ENCODE data around the gene POU6F2.

The POU6F2 gene

DNA sequence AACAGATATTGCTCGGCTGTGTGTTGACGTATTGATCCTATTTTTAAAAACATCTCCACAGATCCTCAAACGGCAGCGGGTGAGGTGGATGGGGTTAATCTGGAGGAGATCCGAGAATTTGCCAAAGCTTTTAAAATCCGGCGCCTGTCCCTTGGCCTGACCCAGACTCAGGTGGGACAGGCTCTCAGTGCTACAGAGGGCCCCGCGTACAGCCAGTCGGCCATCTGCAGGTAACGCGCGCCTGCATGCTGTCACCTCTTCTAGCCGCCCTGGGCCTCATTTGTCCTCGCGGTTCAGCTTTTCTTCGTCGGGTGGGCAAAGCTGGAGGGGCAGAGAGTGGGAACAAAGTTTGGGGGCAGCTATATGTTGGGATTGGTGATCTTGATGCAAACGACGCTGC lies 482.8 kb downstream of the POU6F2 start:
- no peak for TF ChIP-seq CEBPB (IDR thresholded peaks at IDR 0.05)
- TF ChIP-seq EGR1 (IDR thresholded peaks at IDR 0.05): no peak
- TF ChIP-seq FOXM1 (IDR thresholded peaks at IDR 0.05; ENCODE audit: borderline replicate concordance, low read depth): no peak
- no peak for TF ChIP-seq TAF1 (IDR thresholded peaks at IDR 0.05; ENCODE audit: low read depth)
- no peak for TF ChIP-seq TEAD4 (IDR thresholded peaks at IDR 0.05)
- TF ChIP-seq, protein P1, sequence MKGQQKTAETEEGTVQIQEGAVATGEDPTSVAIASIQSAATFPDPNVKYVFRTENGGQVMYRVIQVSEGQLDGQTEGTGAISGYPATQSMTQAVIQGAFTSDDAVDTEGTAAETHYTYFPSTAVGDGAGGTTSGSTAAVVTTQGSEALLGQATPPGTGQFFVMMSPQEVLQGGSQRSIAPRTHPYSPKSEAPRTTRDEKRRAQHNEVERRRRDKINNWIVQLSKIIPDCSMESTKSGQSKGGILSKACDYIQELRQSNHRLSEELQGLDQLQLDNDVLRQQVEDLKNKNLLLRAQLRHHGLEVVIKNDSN (IDR thresholded peaks at IDR 0.05): no peak
- TF ChIP-seq CREB1 (IDR thresholded peaks at IDR 0.05; ENCODE audit: low read depth): no peak
- TF ChIP-seq YY1 (IDR thresholded peaks at IDR 0.05; ENCODE audit: low read depth): no peak
- no peak for TF ChIP-seq EP300 (IDR thresholded peaks at IDR 0.05; ENCODE audit: borderline replicate concordance)
- TF ChIP-seq RAD21 (IDR thresholded peaks at IDR 0.05; ENCODE audit: low read depth): no peak

DNA sequence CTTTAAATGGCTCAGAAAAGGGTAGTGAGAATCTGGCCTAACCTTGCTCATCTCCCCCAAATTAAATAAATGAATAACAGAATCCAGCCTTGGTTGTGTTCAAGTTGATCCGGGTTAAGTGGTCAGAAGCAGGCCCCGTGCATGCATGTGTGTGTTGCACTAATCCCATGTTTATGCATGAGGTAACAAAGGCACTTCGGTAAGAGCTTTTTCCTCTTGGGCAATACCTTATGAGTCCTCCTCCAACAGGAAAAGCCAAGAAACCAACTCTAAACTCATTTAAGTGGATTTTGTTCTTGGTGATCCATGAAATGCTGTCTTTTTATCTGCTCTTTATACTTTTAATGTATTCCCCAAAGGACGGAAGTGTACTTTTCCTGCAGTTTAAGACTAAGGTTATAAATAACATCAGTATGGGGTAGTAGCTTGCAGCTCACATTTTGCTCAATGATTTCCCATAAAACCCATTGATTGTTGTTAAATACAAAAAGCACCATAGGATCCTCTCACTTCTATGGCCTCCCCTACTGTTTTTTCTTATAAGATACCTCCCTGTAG lies 483.6 kb downstream of the POU6F2 start:
- TF ChIP-seq TCF12 (IDR thresholded peaks at IDR 0.05; ENCODE audit: low read depth): no peak
- TF ChIP-seq TEAD4 (IDR thresholded peaks at IDR 0.05): no peak
- TF ChIP-seq, protein P2, sequence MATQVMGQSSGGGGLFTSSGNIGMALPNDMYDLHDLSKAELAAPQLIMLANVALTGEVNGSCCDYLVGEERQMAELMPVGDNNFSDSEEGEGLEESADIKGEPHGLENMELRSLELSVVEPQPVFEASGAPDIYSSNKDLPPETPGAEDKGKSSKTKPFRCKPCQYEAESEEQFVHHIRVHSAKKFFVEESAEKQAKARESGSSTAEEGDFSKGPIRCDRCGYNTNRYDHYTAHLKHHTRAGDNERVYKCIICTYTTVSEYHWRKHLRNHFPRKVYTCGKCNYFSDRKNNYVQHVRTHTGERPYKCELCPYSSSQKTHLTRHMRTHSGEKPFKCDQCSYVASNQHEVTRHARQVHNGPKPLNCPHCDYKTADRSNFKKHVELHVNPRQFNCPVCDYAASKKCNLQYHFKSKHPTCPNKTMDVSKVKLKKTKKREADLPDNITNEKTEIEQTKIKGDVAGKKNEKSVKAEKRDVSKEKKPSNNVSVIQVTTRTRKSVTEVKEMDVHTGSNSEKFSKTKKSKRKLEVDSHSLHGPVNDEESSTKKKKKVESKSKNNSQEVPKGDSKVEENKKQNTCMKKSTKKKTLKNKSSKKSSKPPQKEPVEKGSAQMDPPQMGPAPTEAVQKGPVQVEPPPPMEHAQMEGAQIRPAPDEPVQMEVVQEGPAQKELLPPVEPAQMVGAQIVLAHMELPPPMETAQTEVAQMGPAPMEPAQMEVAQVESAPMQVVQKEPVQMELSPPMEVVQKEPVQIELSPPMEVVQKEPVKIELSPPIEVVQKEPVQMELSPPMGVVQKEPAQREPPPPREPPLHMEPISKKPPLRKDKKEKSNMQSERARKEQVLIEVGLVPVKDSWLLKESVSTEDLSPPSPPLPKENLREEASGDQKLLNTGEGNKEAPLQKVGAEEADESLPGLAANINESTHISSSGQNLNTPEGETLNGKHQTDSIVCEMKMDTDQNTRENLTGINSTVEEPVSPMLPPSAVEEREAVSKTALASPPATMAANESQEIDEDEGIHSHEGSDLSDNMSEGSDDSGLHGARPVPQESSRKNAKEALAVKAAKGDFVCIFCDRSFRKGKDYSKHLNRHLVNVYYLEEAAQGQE (IDR thresholded peaks at IDR 0.05; ENCODE audit: low read depth): no peak
- TF ChIP-seq RAD21 (IDR thresholded peaks at IDR 0.05; ENCODE audit: low read depth): no peak
- TF ChIP-seq CREB1 (IDR thresholded peaks at IDR 0.05; ENCODE audit: low read depth): no peak
- TF ChIP-seq NFIC (IDR thresholded peaks at IDR 0.05): no peak
- no peak for TF ChIP-seq EP300 (IDR thresholded peaks at IDR 0.05; ENCODE audit: borderline replicate concordance)
- TF ChIP-seq, protein P1 (IDR thresholded peaks at IDR 0.05): no peak
- no peak for TF ChIP-seq ZBTB7A (IDR thresholded peaks at IDR 0.05; ENCODE audit: low read depth)
- no peak for TF ChIP-seq TAF1 (IDR thresholded peaks at IDR 0.05; ENCODE audit: low read depth)
- TF ChIP-seq, protein P3, sequence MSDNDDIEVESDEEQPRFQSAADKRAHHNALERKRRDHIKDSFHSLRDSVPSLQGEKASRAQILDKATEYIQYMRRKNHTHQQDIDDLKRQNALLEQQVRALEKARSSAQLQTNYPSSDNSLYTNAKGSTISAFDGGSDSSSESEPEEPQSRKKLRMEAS (IDR thresholded peaks at IDR 0.05): no peak
- TF ChIP-seq EGR1 (IDR thresholded peaks at IDR 0.05): no peak
- TF ChIP-seq FOXM1 (IDR thresholded peaks at IDR 0.05; ENCODE audit: borderline replicate concordance, low read depth): no peak
- TF ChIP-seq CEBPB (IDR thresholded peaks at IDR 0.05): no peak

DNA sequence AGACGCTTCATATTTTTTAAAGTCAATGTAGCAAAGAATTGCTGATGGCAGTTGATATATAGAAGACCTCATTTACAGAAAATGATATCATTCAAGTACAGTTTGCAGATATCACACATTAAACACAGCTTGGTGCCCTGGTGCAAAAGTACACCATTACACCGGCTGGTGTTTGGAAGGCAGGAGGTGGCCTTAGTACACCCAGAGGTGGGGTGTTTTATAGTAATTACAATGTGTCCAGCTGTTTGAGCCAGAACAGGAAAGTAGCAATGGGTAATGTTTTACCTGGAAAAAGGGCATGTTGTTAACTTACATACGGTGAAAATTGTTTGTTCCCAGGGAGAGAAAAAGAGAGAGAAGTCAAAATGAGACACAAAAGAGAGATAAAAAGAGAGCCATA lies 485.5 kb downstream of the POU6F2 start:
- TF ChIP-seq, protein P3 (IDR thresholded peaks at IDR 0.05): no peak
- TF ChIP-seq NFIC (IDR thresholded peaks at IDR 0.05) (no peak), CEBPB (IDR thresholded peaks at IDR 0.05) (no peak), ZBTB7A (IDR thresholded peaks at IDR 0.05; ENCODE audit: low read depth) (no peak)
- TF ChIP-seq, protein P1 (IDR thresholded peaks at IDR 0.05): no peak

DNA sequence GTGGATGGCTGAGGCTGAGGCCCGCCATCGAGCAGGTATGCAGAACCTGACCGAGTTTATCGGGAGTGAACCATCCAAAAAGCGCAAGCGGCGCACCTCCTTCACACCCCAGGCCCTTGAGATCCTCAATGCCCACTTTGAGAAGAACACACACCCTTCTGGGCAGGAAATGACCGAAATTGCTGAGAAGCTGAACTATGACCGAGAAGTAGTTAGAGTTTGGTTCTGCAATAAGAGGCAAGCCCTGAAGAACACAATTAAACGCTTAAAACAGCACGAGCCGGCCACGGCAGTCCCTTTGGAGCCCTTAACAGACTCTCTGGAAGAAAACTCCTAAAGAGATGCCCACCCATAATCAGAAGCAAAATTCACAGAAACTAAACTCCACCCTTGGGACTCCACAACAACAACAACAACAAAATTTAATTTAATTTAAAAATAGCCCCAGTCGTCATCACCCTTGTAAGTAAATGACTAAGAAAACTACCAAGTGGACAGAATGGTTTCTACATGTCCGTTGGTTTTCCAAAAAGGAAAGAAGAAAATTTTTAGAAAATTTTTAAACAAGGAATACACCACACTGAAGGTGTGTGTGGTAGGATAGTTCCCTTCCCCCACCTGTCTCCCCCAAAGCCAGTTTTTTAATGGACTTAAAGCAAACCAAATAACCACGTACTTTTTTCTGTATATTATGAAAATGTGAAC lies 486.8 kb downstream of the POU6F2 start:
- no peak for TF ChIP-seq NFIC (IDR thresholded peaks at IDR 0.05)
- no peak for TF ChIP-seq RAD21 (IDR thresholded peaks at IDR 0.05; ENCODE audit: low read depth)
- no peak for TF ChIP-seq FOXM1 (IDR thresholded peaks at IDR 0.05; ENCODE audit: borderline replicate concordance, low read depth)
- TF ChIP-seq YY1 (IDR thresholded peaks at IDR 0.05; ENCODE audit: low read depth): no peak
- no peak for TF ChIP-seq TEAD4 (IDR thresholded peaks at IDR 0.05)
- TF ChIP-seq EP300 (IDR thresholded peaks at IDR 0.05; ENCODE audit: borderline replicate concordance): no peak
- no peak for TF ChIP-seq TAF1 (IDR thresholded peaks at IDR 0.05; ENCODE audit: low read depth)
- TF ChIP-seq, protein P2 (IDR thresholded peaks at IDR 0.05; ENCODE audit: low read depth): no peak
- TF ChIP-seq CREB1 (IDR thresholded peaks at IDR 0.05; ENCODE audit: low read depth): no peak
- TF ChIP-seq ZBTB7A (IDR thresholded peaks at IDR 0.05; ENCODE audit: low read depth): no peak
- no peak for TF ChIP-seq CEBPB (IDR thresholded peaks at IDR 0.05)
- TF ChIP-seq, protein P1 (IDR thresholded peaks at IDR 0.05): no peak
